Stimulated activated CD8-positive, alpha-beta memory T cell treated with anti-CD3 and anti-CD28 coated beads, Interleukin-12 subunit alpha, Interleukin-12 subunit beta, amount 100 ng/mL, for 24 hours (primary cell): Measurements from ENCODE around the gene C2orf72.
"Not testable (repeated sequence)": the region's sequence is repeated elsewhere in the genome, so short reads cannot be mapped to it uniquely, and the experiment has no call there.

Experiments
- DNase-seq: peaks from one replicate; pipeline ENCODE4 v3.0.0-alpha.2; 2020; ENCODE audit errors: extremely low read depth

The C2orf72 gene

DNA sequence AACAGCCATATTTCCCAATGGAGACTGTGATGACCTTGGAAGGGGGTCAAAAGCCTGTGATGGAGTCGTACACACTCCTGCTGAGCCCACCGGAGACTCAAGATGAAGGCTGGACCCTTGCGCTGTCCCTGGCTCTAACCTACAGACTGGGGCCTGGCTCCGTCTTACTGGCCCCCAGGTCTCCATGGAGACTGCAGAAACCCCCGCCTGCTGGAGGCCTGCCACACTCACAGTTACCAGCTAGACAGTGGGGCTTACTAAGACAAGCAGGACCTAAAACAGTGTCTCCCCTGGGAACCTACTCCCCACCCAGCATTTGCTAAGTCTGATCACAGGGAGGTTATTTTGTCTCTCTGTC is 9.6 kb downstream of the C2orf72 start:
- DNase-seq, result no peak

DNA sequence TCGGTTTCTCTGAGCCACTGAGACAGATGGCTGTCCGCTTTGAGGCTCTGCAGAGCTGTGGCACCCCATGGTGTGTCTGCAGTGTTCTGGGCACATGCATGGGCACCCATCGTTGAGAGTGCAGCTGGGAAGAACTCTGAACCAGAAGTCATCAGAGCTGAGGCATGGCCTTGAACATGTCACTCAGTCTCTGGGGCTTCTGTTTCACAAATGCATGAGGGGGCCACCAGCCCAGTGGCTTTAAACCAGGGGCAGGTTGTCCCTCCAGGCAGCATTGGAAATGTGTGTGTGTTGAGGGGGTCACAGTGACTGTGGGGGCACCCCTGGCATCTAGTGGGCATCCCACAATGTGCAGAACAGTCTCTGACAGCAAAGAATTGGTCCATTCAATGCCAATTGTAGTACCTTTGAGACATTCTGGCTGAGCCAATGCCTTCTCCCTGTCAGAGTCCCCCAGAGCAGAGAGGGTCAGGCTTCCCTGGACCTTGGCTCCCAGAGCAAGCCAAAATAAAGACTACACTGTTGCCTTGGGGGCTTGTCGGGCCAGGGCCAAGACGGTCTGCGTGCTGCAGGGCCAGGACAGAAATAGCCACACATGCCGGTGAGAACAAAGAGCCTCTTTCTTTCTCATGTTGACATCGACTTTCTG is 10.1 kb downstream of the C2orf72 start:
- no peak for DNase-seq

DNA sequence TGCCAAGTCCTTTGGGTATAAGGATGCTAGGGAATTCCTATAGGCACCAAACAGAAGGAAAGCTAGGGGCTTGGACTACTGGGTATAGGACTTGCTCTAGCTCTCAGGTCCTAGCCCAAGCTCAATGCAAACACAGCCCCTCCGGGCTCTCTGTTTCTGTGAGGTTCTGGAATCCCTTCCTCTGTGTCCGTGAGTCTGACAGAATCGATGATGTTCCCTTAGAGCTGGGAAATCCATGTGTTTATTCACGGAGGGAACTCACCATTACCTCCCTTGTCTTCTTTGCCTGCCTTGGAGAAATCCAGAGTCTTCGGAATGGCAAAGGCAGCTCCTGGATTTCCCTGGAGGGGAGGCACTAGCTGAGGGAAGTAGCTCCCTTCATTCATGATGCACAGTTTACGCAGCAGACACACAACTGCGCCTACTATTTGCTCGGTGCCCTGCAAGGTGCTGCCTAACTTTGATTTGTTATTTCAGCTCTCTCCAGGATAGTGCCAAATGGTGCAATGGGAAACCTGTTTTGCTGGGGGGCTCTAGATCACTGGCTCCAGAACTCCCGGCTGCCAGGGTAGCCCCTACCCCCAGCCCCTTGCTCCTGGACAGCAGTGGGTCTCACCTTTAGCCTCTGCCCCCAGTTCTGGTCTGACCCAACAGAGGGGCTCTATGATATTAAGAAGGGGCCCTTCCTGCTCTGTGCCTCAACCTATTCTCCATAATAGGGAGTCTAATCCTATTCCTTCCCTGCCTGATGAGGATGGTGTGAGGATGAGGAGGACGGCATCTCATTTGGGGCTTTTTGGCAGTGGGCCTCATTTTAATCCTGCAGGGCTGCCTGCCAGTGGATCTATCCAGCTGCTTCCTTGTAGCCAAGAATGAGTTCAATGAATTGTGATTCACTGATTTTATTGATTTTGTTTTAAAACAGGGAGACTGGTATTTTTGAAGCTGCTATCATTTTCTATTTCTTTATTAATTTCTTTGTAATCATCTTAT is 10.9 kb downstream of the C2orf72 start:
- DNase-seq, result no peak

DNA sequence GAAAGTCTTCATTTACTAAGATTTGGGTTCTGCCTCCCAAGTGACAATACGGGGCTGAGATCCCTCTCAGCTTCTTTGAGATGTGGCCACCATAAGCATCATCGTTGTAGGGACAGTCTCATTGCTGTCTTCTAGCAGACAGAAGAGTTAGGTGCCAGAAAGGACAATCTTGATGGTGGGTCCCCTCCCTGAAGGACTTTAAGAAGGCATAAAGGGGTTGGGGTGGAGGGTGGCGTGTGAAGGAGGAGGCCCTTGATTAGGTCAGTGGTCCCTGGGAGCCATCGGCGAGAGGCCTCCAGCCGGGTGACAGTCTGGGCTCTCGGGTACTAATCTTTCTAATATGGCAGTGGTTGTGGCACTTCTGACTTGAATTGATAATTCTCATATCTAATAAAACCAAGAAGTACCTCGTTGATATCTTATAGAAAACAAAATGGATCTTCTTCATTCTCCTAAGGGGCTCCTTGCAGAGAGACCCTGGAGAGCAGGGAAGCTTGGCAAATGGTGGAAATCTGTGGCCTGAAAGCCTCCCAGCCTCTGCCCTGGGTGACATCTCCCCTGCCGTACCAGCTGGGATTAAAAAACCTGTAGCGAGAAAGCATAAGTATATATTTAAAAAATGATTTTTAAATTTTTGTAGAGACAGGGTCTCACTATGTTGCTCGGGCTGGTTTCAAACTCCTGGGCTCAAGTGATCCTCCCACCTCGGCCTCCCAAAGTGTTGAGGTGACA is 12.1 kb downstream of the C2orf72 start:
- no peak for DNase-seq

DNA sequence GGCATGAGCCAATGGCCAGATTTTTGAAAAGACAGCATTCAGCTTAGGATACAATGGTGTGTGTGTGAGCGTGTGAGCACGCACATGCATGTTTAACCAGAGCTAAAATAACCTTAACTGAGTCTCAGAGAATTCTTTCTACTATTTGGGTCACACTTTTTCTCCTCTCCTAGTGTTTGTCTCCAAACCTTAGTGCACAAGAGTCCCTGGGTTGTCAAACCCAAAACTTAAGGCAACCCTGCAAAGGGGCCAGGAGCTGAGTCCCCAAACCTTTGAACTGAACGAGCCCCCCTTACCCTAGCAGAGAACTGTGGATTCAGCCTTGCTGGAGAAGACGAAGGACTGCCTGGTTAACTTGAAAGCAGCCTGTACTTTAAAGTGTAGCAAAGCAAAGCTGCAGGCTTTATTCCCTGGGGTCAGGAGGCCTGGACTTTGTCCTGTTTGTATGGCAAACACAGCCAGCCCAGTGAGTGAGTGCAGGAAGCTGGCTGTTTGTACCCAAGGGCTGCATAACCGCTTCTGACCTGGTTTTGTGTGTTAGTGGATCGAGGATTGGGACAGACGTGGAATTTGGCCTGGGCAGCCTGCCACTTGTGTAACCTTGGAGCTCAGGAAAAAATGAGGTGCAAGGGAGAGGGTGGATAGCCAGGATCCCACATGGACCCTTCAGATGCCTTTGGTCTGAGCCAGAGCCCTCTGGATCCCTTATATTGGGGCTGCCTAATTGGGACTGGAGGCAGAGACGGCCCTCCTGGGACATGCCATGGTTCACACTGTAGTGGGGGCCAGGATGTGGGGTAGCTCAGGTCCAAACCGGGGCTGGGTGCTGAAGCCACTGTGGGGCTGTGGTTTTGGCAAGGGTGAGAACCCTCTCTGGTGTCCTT is 12.9 kb downstream of the C2orf72 start:
- no peak for DNase-seq

DNA sequence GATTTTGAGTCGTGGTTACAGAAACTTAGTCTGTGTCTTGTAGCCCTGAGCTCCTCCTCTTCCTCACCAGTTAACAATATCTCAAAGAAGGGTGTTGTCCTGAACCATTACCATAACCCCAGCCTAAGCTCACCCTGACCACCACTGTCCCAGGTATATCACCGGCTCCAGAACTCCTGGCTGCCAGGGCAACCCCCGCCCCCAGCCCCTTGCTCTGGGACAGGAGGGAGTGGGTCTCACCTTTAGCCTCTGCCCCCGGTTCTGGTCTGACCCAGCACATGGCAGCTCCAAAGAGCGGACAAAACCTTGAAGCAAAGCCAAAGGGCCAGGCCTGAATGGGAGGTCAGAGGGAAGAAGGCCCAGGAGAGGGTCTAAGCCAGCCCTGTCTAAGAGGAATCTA is 13.8 kb downstream of the C2orf72 start:
- DNase-seq, result no peak

DNA sequence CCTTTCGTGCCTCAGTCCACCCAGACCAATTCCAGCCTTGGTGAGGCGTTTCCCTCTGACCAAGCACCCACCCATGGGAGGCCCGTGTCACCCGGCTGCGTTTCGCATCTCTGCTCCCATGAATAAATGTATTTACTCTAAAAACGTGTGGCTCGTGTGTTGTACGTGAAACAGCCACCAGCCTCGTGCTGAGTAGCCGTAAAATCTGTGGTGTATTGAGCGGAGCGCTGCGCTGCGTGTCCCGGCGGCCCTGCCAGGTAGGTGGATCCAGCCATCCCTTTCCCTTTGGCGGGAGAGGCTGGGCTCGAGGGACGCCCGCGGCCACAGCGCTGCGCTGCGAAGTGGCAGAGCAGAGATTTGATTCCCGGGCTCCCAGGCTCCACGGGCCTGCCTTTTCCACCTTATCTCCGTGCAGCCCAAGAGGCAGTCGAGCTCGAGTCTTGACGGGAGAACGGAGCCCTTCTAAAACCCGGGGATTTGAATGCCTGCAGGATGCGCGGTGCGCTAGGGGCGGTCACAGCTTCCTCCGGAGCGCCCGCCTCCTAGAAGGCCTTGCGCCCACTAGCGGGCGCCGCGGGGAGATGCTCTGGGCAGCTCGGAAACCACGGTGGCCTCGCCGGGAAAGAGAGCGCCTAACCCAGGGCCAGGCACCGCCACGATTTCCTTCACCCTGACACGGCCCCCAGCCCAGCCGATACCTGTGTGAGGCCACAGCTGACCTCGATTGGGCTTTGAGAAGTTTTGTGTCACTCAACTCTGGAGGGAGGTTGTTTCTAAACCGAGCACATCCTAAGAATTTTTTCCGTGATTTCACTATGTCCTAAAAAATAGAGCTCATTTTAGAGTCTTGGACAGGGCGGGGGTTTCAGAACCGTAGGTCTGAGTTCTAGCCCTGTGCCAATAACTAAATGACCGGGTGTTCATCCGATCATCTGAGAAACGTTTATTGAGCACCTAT is 15.4 kb downstream of the C2orf72 start:
- peak; percentile 56 for DNase-seq

DNA sequence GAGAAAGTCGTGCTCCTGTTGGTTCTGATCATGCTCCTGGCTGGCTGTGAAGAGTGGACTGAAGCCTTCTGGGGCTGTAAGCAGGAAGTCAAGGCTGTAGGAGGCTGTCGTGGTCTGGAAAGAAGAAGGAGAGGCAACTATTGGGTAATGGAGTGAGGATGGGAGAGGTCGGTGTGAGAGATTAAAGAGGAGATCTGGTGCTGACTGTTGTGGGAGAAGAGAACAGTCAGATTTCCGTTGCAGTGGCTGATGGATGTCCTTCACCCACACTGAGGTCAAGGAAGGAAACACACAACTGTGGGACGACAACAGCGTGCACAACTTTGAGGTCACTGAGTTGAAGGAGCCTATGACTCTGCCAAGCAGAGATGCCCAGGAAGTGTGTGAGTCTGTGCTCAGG is 16.5 kb downstream of the C2orf72 start:
- DNase-seq, result no peak

DNA sequence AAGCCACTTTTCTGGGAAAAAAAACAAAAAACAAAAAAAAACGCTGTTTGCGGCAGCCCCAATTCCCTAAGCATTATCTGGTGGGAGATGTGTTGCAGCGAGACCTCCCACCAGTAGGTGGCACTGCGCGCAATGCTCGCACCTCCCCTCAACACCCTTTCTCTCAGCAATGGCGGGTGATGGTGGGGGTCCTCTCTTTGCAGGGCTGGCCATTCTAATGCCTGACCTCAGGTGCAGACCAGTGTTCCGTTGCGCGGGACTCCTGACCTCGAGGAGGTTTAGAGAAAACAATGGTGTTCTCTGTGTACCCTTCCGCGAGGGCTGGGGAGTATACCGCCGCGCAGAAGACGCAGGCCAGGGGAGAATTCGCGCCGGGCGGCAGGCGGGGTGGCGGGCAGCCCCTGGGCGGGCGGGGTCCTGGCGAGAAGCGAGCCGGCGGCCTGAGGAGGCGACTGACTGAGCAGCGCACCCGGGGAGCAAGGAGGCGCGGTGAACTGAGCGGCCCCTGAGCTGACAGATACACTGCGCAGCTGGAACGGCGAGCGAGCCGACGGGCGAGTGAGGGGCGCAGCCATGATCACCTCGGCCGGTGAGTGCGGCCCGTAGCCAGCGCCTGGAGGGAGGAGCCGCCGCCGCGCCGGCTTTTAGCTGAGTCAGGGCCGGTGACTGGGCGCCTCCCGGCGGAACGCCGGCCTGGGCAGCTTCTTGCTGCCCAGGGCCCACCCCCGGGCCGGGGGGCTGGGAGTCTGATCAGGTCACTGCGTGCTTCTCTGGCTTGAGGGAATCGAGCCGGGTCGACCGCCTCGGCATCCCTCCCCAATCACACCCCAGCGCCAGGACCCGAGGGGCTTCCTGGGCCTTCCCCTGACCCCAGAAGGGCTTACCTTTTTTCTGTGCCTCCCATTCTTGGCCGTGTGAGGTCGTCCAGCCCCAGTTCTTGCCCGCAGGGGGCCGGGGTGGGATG is 19.4 kb downstream of the C2orf72 start, which contains the start of gene PSMD1:
PSMD1 (plus strand) TSS at position 415 of the 964 bp plus-strand sequence; CDS start at position 574, 159 bp downstream.
- peak; percentile 74 for DNase-seq

DNA sequence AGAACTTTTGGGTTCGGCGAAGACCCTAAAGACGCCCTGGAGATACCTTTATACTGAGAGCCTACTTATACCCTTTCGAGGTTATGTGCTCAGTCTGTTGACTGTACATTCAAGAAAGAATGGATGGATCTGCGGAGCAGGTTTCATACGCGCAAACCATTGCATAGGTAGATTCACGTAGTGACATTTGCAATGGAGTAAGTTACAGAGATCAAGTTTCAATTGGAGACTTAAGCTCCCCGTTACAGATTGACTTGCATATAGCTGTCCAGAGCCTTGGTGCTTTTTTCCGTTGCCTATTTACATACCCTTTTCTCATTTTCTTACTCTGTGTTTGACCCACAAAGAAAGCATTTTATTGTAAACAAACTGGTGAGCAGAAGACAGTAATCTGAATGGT is 20.3 kb downstream of the C2orf72 start:
- no peak for DNase-seq

DNA sequence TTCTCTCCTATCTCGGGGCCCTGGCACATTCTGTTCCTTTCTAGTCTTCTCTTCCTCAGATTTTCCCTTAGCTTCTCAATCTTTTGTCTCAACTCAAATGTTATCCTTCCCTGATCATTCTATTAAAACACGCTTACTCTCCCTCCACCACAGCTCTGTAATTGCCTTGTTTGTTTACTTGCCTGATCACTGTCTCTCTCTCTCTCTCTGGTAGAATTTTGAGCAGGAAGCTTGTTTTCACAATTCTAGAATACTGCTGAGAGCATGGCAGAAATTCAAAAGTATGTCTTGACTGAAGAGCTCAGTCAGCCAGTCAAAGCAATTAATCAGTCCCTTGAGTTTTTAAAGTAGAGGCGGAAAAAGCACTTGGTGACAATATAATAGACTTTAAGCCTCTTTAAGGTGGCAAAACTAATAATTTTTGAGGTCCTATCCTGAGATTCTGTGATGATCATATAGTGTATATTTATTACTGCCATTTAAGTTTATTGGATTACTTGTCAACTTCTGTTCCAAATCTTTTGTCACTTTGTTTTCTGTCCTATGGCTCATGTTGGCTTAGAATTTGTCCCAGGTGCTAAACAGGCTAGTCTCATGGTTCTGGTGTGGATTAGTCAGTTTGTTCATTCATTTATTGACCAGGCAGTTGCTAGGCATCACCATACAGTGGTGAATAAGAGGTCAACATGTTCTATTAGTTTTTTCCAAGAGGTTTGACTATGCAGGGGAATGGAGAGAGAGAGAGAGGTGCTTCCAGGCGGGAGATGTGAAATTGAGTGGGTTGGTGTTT is 21.6 kb downstream of the C2orf72 start:
- DNase-seq, result no peak

DNA sequence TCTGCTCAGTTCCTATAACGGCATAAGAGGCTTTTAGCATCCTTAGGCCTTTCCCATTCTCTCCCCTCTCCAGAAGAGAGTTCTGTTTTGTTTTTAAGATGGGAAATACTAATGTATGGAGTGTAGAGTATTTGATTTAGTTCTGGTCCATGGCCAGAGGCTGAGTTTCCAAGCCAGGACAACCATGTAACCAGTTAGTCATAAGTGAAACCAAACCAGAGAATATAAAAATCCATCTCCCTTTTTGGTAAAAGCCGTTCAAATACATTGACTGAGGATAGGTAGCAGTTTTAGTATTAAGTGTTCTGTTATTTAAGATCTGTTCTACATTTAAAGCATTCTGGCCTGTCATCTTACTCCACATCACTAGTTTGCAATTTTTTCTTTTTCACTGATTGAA is 22.4 kb downstream of the C2orf72 start:
- no peak for DNase-seq

DNA sequence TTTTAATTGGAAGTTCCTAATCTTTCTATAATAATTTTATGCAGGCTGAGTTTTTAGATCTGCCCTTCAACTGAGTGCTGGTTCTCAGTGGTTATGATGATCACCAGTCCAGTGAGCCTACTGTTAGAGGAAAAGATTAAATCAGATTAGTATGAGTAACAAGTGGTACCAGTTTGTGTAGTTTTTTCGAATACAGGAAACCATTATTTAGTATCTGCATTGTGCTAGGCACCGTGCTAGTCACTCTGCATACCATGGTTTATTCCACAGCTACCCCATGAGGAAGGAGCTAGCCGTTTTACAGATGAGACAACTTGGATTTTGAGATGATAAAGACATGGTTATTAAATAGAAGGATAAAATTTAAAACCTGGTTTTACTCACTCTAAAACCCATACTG is 25.5 kb downstream of the C2orf72 start:
- no peak for DNase-seq

DNA sequence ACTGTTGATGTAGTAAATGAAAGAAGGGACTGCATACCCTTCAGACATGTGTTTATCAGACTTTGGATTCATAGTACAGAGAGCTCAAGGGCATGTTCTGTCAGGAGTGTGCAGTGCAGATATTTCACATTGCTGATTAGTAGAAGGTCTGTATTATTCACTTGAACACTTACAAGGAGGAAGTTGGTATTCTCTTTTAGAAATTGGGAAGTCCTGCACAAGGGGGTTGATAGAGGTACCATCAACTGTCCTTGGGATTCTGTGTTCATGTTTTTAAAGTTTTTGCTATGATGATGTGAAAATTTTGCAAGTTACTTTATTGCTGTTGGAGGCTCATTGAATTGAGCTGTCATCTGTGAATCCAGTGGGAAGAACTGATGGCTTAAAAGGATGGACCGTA is 26.0 kb downstream of the C2orf72 start:
- no peak for DNase-seq

DNA sequence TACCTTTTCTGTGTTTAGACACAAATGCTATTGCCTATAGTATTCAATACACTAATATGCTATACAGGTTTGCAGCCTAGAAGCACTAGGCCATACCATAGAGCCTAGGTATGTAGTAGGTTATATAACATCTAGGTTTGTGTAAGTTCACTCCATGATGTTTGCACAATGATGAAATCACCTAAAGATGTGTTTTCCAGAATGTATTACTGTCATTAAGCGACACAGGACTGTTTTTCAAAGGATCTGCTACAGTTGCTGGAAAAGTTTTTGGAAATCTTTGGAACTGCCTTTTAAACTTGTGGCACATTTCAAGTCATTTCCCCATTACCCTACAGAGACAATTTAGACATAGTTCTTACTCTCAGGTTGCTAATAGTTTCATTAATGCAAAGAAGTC is 28.6 kb downstream of the C2orf72 start:
- no peak for DNase-seq

DNA sequence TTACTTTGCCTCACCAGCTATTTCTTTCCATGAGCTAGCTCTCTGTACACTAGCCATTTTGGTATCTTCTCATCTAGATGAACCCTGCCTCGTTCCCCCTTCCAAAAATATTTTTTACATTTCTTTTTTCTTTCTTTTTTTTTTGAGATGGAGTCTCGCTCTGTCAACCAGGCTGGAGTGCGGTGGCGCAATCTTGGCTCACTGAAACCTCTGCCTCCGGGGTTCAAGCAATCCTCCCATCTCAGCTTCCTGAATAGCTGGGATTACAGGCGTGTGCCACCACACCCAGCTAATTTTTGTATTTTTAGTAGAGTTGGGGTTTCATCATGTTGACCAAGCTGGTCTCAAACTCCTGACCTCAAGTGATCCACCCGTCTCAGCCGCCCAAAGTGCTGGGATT is 30.2 kb downstream of the C2orf72 start:
- DNase-seq, result not testable (repeated sequence)

DNA sequence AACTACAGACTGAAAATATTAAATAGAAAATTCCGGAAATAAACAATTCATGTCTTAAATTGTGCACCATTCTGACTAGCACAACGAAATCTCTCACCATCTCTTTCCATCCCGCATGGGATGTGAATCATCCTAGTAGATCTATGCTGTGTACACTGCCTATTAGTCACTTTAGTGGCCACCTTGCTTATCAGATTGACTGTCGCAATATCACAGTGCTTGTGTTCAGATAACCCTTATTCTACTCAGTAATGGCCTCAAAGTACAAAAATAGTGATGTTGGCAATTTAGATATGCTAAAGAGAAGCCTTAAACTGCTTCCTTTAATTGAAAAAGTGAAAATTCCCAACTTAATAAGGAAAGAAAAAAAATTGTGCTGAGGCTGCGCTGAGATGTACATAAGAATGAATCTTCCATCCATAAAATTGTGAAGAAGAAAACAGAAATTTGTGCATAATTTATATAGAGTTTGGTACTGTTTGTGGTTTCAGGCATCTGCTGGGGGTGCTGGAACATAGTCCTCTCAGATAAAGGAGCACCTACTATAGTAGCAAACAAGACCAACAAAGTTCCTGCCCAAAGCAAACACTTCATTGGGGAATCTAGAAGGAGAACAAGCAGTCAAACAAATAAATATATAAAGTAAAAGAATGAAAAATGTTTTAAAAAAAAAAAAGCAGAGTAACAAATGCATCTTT is 31.4 kb downstream of the C2orf72 start:
- no peak for DNase-seq
